ENCODE measurements around the gene CEP83.

GRCh38 chr12:94457311-94457710 lies 2.4 kb downstream of the CEP83 start:
- TF ChIP-seq POU6F1 (CRISPR knock-in tag; IDR thresholded peaks at IDR 0.05; ENCODE audit: borderline replicate concordance, low read depth) (no peak), PATZ1 (CRISPR knock-in tag; IDR thresholded peaks at IDR 0.05; ENCODE audit: borderline replicate concordance) (no peak), ZFP3 (CRISPR knock-in tag; IDR thresholded peaks at IDR 0.05) (no peak), RARB (CRISPR knock-in tag; IDR thresholded peaks at IDR 0.05) (no peak), PPARA (CRISPR knock-in tag; IDR thresholded peaks at IDR 0.05; ENCODE audit: borderline replicate concordance) (no peak), ZFP30 (CRISPR knock-in tag; IDR thresholded peaks at IDR 0.05) (no peak), CREB5 (CRISPR knock-in tag; IDR thresholded peaks at IDR 0.05; ENCODE audit: low read depth) (no peak), ARNTL (CRISPR knock-in tag; IDR thresholded peaks at IDR 0.05; ENCODE audit: borderline replicate concordance, low read depth) (no peak), ZNF70 (CRISPR knock-in tag; IDR thresholded peaks at IDR 0.05) (no peak), ESRRG (CRISPR knock-in tag; IDR thresholded peaks at IDR 0.05) (no peak), TCF4 (CRISPR knock-in tag; IDR thresholded peaks at IDR 0.05; ENCODE audit: borderline replicate concordance) (no peak)
